Adrenal gland (tissue), 5 donors: ENCODE data around the gene ACSM3.

Experiments
- CTCF ChIP-seq, 6 experiments: fragments of 450-650 bp in 4 of 6; fragments of 200-600 bp in 2 of 6; sonication (generic) in 1 of 6; IDR thresholded peaks; 1 replicate in 5 of 6; 2 replicates in 1 of 6; pipeline versions ENCODE4 v1.5.1 to v1.8.0; 2016 to 2021; ENCODE audit warnings: antibody characterized with exemption in 6 of 6, mild to moderate bottlenecking in 2 of 6, moderate library complexity in 1 of 6
- POLR2A ChIP-seq, 2 donors: fragments of 450-650 bp; IDR thresholded peaks; one replicate each; pipeline ENCODE4 v1.6.1; 2017; ENCODE audit warnings: antibody characterized with exemption in 2 of 2, mild to moderate bottlenecking in 2 of 2, moderate library complexity in 1 of 2
- donor health status: DM: no; HTN: no; CAD: no.

DNA sequence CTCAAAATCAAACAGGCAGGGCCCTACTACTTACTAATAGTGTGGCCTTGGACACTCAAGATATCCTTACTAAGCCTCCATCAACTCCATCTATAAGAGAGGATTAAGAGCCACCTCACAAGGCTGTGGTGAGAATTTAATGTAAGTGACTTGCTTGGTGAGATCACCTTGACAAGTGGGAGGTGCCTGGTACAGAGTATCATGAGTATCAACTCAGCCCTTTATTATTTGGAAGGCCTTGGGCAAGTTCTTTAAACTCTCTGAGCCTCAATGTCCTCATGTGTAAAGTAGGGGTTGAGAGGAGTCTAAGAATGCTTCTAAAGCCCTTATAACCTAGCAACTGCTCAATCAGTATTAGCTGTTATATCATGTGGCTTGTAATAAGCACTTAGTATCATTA is 37.2 kb upstream of the ACSM3 start:
- TF ChIP-seq CTCF (IDR thresholded peaks at IDR 0.05) (no peak), POLR2A (IDR thresholded peaks at IDR 0.05) (no peak)
